Progenitor cell of endocrine pancreas (in vitro differentiated cells): ENCODE data around the gene GRAMD1A. TPM values are rescaled to one million over a fixed set of nuclear protein-coding genes. Genes with fewer than 3 reads are reported as not detected.

Source experiments
- DNase-seq: peaks from one replicate; pipeline ENCODE4 v3.0.0; 2021; ENCODE audit warnings: low spot score; ENCODE audit not compliant: unreplicated experiment
- H3K27ac Mint-ChIP-seq: 2 replicates; pipeline ENCODE4 v1.8.0; 2021; ENCODE audit warnings: mild to moderate bottlenecking, moderate library complexity, mixed read lengths
- H3K27me3 Mint-ChIP-seq: 2 replicates; pipeline ENCODE4 v1.8.0; 2021; ENCODE audit warnings: mixed read lengths
- H3K36me3 Mint-ChIP-seq: 2 replicates; pipeline ENCODE4 v1.8.0; 2022; ENCODE audit warnings: mixed read lengths; ENCODE audit not compliant: insufficient read depth
- H3K4me1 Mint-ChIP-seq: 2 replicates; pipeline ENCODE4 v1.8.0; 2021; ENCODE audit warnings: low read depth, mixed read lengths
- H3K4me3 Mint-ChIP-seq: 2 replicates; pipeline ENCODE4 v1.8.0; 2021; ENCODE audit warnings: low read depth, mild to moderate bottlenecking, moderate library complexity, mixed read lengths
- H3K9me3 Mint-ChIP-seq: 2 replicates; pipeline ENCODE4 v1.8.0; 2021; ENCODE audit warnings: low read depth, mixed read lengths
- CTCF ChIP-seq: fragments of 200-600 bp; sonication (generic); IDR thresholded peaks from one replicate; pipeline ENCODE4 v1.5.0; 2021; ENCODE audit warnings: antibody characterized with exemption, mild to moderate bottlenecking; ENCODE audit not compliant: unreplicated experiment
- total RNA-seq: library from RNA; stranded (reverse); gene quantifications from 2 replicates; pipeline ENCODE4 v1.2.1, GENCODE V29; 2021

The GRAMD1A gene
- total RNA-seq, 1 donor from 2014 or later = 111 TPM

- H3K9me3 Mint-ChIP-seq = no peaks in the 10 kb centered on the region
- no peak for DNase-seq
- no peaks in the 10 kb centered on the region for H3K27me3 Mint-ChIP-seq
- peaks cover 34% of the 10 kb centered on the region for H3K4me1 Mint-ChIP-seq
- H3K4me3 Mint-ChIP-seq = peak overlapping the region; percentile 73
- H3K36me3 Mint-ChIP-seq = no peaks in the 10 kb centered on the region
- H3K27ac Mint-ChIP-seq = peak overlapping the region; percentile 95
- TF ChIP-seq CTCF = no peak
Measured at GRCh38 chr19:35042056-35042730, 42.1 kb downstream of the GRAMD1A start.

DNA sequence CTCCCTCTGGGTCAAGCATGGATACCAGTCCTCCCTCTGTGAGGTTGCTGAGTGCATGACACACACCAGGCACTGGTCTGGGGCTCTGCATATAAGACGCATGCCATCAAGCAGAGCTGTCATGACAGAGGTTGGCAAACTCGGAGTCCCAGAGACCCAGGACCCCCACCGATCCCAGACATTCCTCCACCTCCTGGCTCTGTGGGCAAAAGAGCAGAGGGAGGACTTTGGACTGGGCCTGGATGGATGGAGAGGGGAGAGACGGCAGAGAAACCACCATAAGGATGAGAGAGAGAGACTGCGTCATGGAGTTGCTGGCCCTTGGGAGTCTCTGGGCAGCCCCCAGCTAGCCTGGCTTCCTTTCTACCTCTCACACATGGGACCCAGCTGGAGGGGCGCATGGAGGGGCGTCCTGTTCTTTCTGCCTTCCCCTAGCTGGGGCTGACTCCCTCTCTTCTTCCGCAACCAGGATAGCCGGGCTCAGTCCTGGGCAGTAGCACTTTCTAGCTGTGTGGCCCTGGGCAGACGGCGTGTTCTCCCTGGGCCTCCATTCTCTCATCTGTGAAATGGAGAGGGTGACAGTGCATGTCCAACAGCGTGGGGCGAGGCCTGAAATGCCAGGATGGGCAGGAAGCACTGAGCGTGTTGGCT, 43.0 kb downstream of the GRAMD1A start:
- H3K4me3 Mint-ChIP-seq = peak overlapping the region; percentile 73
- no peaks in the 10 kb centered on the region for H3K36me3 Mint-ChIP-seq
- peaks cover 37% of the 10 kb centered on the region for H3K4me1 Mint-ChIP-seq
- TF ChIP-seq CTCF = no peak
- DNase-seq = no peak
- no peaks in the 10 kb centered on the region for H3K9me3 Mint-ChIP-seq
- peak overlapping the region; percentile 95 for H3K27ac Mint-ChIP-seq
- H3K27me3 Mint-ChIP-seq = no peaks in the 10 kb centered on the region

GRCh38 chr19:35043906-35044305, 43.8 kb downstream of the GRAMD1A start:
- no peak for TF ChIP-seq CTCF
- Mint-ChIP-seq H3K9me3 (no peaks in the 10 kb centered on the region), H3K4me3 (peak overlapping the region; percentile 24), H3K4me1 (peaks cover 38% of the 10 kb centered on the region), H3K36me3 (no peaks in the 10 kb centered on the region), H3K27ac (peak overlapping the region; percentile 67), H3K27me3 (no peaks in the 10 kb centered on the region)
- DNase-seq = no peak

GRCh38 chr19:35044317-35045117, 44.4 kb downstream of the GRAMD1A start:
- peak overlapping the region; percentile 67 for H3K27ac Mint-ChIP-seq

More at GRCh38 chr19:35044317-35045117, 44.4 kb downstream of the GRAMD1A start:
- DNase-seq = peak; percentile 61
- Mint-ChIP-seq H3K4me1 (peaks cover 36% of the 10 kb centered on the region), H3K9me3 (no peaks in the 10 kb centered on the region), H3K4me3 (peak overlapping the region; percentile 10), H3K27me3 (no peaks in the 10 kb centered on the region), H3K36me3 (no peaks in the 10 kb centered on the region)
- TF ChIP-seq CTCF = peak; percentile 96
